Measurements from ENCODE around the gene SAFB.

SAFB gene

DNA sequence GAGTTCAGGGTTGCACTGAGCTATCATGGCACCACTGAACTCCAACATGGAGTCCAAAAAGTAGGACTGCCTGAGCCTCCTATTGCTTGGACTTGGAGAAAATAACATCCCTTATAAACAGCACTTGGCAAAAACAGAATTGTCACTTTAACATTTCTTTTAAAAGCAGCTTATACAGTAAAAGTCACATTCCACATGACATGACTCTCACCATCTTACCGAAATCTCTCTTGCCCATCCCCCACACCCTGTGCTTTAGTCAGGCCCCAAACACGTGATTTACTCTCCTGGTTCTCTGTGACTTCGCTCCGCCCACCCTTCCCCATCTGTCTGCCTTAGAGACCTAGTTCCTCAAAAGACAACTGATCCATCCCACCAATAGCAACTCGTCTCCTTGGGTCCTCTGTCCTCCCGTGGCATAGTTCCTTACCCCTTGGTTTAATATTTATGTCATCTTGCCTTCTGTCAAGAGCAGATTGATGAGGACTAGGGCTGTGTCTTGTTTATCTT is 4.6 kb downstream of the SAFB start:
- DNase-seq (ENCODE audit: low read depth, low spot score) = no peak

DNA sequence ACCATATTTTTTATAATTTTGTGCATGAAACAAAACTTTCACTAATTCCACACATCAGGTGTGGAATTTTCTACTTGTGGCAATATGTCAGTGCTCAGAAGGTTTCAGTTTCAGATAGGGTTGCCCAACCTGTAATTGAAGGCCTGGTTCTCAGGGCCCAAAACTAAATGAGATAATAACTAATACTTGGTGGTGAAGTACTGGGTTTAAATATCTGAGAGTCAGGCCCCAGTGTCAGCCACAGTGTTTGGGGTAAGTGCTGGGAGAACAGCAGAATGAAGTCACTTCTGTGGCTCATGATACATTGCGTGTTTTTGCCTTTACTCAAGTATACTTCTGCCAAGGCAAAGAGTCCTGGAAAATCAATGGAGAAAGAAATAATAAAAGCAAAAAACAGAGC is 5.6 kb downstream of the SAFB start:
- no peak for DNase-seq (ENCODE audit: low read depth, low spot score)

DNA sequence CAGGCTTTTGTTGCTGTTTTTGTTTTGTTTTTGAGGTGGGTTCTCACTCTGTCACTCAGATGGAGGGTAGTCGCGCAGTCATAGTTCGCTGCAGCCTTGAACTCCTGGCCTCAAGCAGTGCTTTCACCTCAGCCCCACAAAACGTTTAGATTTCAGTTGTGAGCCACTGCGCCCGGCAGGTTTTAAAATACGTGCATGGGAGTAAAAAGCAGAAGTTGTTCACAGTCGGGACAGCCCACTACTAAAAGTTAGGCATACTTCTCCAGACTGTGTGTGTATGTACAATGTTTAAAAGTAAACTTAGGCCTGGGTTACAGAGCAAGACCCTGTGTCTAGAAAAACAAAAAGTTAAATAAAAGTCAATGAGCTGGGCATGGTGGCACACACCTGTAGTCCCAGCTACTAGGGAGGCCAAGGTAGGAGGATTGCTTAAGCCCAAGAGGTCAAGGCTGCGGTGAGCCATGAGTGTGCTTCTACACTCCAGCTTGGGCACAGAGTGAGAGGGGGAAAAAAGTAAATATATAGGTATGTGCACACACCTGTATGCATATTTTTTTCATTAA is 6.1 kb downstream of the SAFB start:
- DNase-seq (ENCODE audit: low read depth, low spot score) = no peak

DNA sequence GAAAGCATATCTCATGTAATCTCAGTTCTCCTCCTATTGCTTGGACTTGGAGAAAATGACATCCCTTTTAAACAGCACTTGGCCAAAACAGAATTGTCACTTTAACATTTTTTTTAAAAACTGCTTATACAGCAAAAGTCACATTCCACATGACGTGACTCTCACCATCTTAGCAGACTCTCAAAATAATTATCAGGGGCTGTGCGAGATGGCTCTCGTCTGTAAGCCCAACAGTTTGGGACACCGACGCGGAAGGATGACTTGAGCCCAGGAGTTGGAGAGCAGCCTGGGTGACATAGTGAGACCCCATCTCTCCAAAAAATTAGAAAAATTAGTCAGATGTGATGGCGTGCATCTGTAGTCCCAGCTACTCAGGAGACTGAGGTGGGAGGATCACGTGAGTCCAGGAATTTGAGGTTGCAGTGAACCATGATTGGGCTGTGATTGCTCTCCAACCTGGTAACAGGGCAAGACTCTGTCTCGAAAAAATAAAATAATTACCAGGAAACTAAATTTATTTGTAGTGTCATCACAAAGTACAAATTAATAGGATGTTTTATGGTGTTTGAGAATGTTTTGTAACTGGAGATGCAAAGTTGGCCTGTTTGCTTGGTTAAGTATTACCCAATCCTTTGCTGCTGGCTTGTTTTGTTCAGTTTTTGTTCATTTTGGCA is 8.8 kb downstream of the SAFB start:
- no peak for DNase-seq (ENCODE audit: low read depth, low spot score)

DNA sequence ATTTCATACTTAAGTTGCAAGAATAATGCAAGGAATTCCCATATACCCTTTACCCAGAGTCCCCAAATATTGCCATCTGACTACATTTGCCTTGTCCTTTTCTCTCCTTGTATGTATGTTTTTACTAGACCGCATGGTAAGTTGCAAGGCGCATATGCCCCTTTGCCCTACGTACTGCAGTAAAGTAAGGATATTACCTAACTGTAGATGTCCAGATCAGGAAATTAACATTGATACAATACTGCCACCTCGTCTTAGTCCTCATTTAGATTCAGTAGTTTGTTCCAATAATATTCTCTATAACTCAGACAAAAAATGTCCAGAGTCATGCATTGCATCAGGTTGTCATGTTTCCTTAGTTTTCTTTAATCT is 9.3 kb downstream of the SAFB start:
- no peak for DNase-seq (ENCODE audit: low read depth, low spot score)

DNA sequence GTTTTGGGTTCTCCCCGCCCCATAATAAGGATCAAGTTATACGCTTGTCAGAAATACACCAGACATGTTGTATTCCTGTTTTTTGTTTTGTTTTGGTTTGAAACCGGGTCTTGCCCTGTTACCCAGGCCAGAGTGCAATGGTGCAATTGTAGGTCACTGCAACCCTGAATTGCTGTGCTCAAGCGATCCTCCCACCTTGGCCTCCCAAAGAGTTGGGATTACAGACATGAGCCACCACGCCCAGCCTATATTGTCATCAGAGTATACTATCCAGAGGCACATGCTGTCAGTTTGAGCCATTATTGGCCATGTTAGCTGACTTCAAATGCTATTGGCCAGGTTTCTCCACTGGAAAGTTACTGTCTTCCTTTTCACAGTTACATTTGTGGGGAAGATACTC is 9.8 kb downstream of the SAFB start:
- DNase-seq (ENCODE audit: low read depth, low spot score) = no peak

DNA sequence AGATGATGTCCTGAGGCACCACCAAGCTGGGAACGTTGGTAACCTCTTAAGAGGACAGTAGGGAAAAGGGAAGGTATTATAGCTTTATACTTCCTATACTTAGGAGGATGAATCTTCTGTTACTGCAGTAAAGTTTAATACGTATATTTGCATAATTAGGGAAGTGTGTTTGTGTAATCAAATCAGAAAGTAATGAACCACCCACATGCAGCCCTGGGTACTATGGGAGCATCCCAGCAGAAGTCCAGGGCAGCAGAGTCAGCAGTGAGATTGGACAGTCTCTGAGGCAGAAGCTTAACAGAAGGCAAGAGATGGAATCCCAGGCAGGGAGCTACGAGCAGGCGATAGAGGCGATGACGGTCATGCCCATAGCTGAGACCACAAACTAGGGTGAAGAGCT is 12.5 kb downstream of the SAFB start:
- no peak for DNase-seq (ENCODE audit: low read depth, low spot score)

DNA sequence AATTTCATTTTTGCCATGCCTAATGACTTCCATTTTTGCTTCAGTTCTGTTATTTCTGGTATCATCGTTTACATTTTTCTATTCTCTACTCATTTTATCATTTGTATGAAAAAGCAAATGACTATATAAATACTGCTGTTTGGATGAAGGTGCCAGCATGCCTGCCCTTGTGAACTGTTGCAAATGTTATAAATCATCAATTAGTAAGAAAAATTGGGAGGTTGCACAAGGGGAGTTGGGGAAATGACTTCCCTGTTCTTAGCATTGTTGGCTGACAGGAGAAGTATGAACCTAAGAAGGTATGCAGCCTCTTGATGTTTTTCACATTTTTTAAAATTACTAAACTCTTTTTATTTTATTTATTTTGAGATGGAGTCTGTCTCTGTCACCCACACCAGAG is 15.1 kb downstream of the SAFB start:
- DNase-seq (ENCODE audit: low read depth, low spot score) = no peak

DNA sequence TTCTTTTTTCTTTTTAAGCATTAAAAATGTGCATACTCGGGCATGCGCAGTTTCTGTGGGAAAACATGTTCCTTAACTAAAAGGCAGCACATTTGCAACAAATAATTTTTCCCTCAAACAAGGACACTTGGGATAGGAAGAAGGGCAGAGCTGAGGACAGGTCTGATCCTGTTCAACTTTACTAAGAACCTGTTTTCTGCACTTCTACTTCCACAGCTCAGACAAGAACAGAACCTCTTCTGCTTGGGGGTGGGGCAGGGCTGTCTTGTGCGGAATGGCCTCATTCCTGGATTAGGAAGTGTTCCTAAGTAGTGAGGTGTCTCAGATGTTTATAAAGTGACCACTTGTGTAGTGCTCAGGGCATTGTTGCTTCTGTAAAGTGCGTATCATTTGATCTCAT is 18.3 kb downstream of the SAFB start:
- no peak for DNase-seq (ENCODE audit: low read depth, low spot score)

DNA sequence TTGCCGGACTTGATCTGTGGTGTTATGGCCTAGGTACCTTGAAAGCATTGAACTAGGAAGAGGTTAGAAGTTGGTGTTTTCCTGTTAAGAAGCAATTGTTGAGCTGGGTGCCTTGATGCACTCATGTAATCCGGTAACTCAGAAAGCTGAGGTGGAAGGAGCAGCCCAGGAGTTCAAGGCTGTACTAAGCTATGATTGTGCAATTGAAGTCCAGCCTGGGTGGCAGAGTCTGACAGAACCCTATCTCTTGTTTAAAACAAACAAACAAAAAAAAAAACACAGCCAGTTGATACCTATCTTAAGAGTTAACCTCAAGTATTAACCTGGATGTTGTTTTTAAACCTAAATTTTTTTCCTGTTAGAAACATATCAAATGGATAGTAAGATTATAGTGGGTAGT is 19.3 kb downstream of the SAFB start:
- DNase-seq (ENCODE audit: low read depth, low spot score) = no peak

DNA sequence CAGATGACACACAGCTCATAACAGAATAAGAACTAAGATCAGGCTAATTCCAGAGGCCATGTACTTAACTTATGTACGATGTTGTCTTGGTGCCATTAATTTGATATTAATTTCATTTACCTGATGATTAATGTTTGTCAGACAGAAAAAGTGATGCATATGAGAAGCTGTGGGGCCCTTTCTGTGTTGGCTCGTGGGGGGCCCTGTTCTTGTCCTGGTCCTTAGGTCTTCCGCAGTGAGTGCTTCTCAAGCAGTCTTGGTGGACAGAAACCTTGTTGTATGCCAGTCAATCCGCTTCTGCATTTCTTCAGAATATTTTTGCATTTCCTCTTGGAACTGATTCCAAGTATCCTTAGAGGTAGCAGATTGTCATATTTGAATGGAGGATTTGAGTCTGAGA is 20.2 kb downstream of the SAFB start:
- no peak for DNase-seq (ENCODE audit: low read depth, low spot score)

DNA sequence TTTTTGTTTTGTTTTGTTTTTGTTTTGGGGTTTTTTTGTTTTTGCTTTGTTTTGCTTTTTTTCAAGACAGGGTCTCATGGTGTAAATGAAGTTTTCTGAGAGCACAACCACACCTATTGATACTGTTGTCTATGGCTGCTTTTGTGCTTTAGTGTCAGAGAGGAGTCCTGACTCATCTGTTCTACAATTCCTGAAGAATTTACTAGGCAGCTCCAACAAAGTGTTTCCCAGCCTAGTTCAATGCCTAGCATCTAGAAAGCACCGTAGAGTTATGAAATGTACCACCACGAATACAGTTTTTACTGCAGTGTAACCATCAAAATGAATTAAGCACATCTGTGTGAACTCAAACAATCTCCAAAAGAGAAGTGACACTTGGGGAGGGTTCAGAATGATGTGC is 21.2 kb downstream of the SAFB start:
- DNase-seq (ENCODE audit: low read depth, low spot score) = no peak

DNA sequence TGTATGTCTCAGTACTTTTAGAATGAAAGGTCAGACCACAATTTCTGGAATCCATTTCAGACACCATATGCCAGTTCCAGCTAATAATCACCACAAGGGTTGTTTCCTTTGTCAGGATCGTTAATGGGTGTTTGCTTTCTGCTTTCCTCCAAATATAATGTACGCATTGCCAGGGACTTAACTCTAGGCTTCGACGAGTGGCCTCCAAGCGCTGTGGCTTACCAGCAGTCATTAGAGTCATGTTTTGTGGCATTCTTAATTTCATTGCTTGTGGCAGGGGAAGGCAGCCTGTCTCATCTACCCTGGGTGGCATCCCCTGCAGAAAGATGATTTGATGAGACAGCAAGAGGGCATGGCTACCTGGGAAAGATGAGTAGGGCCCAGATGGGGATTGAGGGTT is 22.5 kb downstream of the SAFB start:
- no peak for DNase-seq (ENCODE audit: low read depth, low spot score)

DNA sequence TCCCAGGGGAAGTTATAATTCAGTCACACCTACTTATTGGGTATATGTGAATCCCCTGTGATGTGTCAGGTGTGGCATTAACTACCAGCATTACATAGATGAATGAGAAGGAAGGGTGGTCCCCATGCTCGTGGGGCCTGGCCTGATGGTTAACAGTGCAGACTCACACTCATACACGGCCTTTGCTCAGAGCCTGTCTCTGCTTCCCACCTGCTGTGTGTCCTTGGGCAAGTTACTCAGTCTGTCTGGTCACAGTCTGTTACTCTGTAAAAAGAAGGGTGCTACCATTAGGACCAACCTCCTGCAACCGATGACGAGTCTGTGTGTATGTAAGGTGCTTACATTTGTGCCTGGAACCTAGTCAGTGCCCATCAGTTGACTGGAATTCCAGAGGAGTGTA is 23.8 kb downstream of the SAFB start:
- DNase-seq (ENCODE audit: low read depth, low spot score) = no peak

DNA sequence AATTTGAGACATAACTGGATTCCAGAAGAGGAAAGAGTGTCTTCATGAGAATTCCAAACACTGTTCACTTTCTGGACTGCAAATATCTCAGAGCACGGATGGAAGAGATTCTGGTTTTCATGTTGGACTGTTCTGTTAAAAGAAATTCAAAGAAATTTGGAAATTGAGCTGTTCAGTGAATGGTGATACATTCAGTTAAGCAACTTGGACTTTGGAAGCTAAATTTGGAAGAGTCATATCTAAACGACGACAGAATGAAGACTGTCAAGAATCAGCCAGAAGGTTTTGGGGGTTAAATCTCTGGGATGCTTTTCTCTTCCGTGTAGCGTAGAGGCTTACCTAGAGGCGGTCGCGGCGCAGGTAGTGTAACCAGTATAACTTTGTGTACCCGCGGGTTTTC is 25.6 kb downstream of the SAFB start:
- DNase-seq (ENCODE audit: low read depth, low spot score) = no peak

DNA sequence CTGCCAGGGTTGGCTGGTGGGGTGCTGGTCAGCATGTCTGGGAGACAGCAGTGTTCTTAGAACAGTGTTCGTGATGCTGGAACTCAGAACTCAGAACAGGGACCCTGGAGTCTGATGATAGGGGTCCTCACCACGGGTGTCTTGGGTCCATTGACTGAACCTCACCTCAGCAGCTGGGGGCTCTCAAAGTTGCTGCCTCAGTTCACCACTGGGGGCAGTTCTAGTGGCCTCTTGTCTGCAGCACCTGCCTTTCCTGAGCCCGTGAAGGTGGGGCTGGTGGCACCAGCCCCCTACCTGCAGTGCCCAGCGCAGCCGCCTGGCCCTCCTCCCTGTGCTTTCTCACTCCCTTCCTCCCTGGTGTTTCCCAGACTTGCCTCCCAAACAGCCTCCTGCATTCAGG is 28.5 kb downstream of the SAFB start:
- DNase-seq (ENCODE audit: low read depth, low spot score) = no peak

DNA sequence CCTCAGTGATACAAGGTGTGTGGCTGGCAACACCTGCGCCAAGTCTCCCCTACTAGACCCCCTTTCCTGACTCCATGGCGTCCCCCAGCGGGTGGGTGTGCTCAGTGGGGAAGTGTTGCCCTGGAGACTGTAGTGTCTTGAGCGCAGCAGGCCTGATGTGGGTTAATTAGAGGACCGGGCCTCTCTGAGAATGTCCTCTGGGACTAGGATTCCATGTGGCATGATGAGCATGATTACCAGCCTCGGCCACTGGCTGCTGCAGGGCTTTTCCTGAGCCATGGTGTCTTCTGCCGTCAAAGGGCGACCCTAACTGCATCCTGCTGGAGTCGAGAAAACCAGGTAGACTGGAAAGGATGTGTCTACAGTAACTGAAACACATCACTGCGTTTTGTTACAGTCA is 29.4 kb downstream of the SAFB start:
- DNase-seq (ENCODE audit: low read depth, low spot score) = no peak

DNA sequence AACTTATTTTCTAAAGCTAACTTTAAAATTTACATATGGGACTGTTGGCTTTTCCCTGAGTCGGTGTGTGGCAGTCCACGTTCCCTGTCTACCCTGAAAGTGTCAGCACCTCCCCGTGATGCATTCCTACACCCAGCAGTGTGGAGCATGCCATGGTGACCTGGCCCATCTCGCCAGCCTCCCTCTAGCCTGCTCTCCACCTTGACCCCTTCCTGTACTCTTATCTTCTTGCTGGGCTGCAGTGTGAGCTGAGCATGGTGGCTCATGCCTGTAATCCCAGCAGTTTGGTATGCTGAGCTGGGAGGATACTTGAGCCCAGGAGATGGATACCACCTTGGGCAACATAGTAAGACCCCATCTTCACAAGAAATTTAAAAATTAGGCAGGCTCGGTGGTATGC is 32.0 kb downstream of the SAFB start:
- no peak for DNase-seq (ENCODE audit: low read depth, low spot score)

DNA sequence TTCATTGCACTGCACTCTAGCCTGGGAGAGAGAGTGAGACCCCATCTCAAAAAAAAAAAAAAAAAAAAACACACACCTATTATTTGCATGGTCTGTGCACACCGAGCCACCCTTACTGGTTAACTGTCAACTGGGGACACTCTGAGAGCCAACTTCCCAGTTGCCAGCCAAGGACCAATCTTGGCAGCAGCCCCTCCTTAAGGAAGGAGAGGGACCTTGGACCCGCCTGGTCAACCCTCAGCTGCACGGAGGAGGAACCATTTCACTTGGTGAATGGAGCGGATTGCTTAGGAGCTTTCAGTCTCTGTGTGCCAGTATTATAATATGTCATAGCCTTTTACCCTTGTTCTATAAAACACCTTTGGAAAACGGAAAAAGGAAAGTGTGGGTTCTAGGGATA is 32.5 kb downstream of the SAFB start:
- DNase-seq (ENCODE audit: low read depth, low spot score) = no peak

DNA sequence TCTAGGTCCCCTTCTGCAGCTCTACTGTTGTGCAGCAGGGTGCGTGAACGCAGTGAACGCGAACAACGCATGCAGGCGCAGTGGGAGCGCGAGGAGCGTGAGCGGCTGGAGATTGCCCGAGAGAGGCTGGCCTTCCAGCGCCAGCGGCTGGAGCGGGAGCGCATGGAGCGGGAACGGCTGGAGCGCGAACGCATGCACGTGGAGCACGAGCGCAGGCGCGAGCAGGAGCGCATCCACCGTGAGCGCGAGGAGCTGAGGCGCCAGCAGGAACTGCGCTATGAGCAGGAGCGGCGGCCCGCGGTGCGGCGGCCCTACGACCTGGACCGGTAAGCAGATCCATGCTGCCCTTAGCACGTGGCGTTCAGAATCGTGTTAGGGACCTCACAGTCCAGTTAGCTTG is 38.6 kb downstream of the SAFB start:
- no peak for DNase-seq (ENCODE audit: low read depth, low spot score)

DNA sequence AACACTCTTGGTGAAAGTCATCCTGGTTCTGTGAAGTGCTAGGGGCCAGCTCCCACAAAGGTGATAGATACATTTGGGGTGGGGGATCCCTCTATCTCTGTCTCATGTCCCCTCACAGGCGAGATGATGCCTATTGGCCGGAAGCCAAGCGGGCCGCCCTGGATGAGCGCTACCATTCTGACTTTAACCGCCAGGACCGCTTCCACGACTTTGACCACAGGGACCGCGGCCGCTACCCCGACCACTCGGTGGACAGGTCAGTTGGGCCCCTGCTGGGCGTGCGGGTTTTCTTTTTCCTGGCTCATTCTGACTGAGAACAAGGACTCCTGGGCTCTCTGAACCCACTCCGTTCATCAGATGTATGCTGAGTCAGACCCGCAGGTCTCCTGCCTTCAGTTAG is 41.0 kb downstream of the SAFB start:
- no peak for DNase-seq (ENCODE audit: low read depth, low spot score)

DNA sequence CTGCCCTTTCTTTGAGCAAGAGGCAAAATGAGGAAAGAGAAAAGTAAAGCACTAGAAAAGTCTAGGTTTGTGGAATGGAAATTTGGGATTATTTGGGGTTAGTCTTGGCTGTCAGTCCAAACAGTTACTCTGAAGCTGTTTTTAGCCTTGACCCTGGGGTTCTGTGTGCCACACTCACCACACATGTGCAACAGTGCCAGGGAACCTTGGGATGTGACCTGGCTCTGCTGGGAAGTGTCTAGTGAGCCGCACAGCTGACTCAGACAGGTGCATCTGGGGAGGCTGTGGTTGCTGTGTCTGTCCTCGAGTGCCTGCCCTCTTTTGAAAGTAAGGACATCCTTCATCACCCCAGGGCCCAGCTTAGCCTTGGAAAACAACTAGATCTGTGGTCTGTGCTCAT is 41.6 kb downstream of the SAFB start:
- no peak for DNase-seq (ENCODE audit: low read depth, low spot score)

DNA sequence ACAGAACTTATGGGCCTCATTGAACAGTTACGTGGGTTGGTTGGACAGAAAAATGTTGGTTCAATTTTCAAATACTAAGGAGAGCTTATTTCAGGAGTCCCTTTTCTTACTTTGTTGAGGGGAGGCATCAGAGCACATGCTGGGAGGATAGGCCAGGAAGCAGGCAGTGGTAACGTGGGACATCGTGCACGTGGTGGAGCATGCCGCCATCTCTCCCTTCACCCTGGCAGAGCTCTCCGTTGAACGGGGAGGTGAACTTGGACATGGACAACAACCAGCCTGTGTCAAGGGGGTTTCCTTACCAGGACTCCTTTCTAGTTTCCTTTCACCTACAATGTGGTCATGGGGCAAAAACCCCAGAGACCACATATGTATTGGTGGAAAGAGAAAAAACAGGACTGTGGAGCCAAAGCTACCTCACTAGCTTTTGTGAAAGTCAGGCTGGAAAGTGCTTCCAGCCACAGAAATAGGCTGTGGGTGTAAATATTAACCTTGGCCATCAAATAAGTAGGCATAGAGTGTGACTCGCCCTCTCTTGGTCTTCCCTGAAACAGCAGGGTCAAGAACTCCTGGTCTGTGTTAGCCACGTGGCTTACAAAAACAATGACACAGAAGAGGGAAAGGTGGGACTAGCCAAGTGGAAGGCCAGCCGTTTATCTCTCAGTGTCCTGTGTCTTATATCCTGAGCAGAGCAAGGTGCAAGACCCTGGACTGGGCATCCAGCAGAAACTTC is 43.1 kb downstream of the SAFB start:
- DNase-seq (ENCODE audit: low read depth, low spot score) = no peak
